HL-60/S4 (cell line): ENCODE results near the gene IGDCC3.

Source experiments
- in situ Hi-C: fragments of 300-500 bp; cut with MboI; formaldehyde crosslinking; loops from 2 replicates; pipeline ENCODE4 v1.14.3; 2022; ENCODE audit warnings: low sequenced_read_pairs

IGDCC3 gene

DNA sequence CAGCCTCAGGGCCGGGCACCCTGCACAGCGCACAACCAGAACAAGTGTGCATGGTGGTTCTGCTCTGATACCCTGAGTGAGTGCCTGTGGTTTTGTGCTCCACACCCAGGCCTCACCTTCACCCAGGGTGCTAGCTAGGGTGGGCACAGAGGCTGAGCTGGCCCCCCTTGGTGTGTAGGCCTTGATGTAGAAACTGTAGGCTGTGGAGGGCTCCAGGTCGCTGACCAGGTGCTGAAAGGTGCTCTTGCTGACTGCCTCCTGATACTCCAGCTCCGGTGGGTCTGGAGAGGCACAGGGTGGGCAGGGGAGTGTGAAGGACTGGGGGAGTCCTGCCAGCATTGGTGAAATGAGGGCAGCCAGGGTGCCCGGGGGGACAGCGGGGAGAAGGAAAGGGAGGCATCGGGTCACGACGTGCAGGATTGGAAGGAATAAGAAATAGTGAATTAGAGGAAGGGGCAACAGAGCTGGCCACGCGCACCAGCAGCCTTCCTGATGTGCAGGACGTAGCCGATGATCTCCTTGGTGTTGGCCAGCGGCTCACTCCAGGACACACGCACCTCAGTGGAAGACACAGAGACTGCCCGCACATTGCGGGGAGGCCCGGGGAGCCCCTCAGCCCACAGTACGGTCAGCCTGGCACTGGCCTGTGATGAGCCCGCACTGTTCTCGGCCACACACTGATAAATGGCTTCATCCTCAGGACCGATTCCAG lies 46.7 kb downstream of the IGDCC3 start:
- in situ Hi-C loops, result no loop called here

DNA sequence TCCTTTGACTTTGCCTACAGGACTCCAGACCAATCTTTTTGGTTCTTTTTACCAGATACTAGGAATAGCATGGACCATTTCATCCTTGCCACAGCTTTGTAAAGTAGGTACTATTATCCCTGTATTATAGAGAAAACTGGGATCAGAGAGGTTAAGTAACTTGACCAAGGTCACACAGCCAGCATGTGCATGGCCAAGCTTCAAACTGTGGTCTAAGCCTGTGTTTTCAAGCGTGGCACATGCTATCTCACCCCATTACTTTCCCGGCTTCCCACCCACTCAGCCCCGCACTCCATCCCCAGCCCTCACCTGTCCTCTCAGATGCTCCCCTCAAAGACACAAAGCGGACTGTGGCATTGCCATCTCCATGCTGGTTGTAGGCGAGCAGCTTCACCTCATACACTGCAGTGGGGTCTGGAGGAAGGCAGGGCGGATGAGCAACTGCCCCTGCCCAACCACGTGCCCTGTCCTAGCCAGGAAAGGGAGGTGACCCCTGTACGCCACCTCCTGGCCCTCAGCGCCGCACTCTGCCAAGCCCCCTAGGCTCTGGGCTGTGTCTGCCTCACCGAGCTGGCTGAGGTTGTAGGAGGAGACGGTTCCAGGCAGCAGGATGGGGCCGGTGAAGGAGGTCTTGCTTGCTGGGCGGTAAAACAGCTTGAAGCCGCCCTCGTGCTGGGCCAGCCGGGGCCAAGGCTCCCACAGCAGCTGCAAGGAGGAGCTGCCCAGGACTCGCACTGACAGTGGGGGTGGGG lies 47.6 kb downstream of the IGDCC3 start:
- in situ Hi-C loops, result no loop called here

GRCh38 chr15:65329288-65329983 lies 48.4 kb downstream of the IGDCC3 start:
- in situ Hi-C loops, result no loop called here

GRCh38 chr15:65328506-65329287 lies 49.1 kb downstream of the IGDCC3 start:
- in situ Hi-C loops, result no loop called here

GRCh38 chr15:65327651-65328393 lies 50.0 kb downstream of the IGDCC3 start:
- in situ Hi-C loops, result no loop called here

- in situ Hi-C loops, result no loop called here
Measured at GRCh38 chr15:65326818-65327217, 51.0 kb downstream of the IGDCC3 start.

GRCh38 chr15:65326117-65326526 lies 51.7 kb downstream of the IGDCC3 start:
- in situ Hi-C loops, result no loop called here

- in situ Hi-C loops, result no loop called here
Measured at GRCh38 chr15:65323071-65323511, 54.7 kb downstream of the IGDCC3 start.

GRCh38 chr15:65318870-65319356 lies 58.9 kb downstream of the IGDCC3 start:
- in situ Hi-C loops, result loop anchor here (10.0 kb wide), 1 partner anchor 66 kb away; no protein-coding TSS in a partner anchor

GRCh38 chr15:65312400-65312916 lies 65.3 kb downstream of the IGDCC3 start:
- in situ Hi-C loops, result loop anchor here (10.0 kb wide), 1 partner anchor 72 kb away; no protein-coding TSS in a partner anchor

DNA sequence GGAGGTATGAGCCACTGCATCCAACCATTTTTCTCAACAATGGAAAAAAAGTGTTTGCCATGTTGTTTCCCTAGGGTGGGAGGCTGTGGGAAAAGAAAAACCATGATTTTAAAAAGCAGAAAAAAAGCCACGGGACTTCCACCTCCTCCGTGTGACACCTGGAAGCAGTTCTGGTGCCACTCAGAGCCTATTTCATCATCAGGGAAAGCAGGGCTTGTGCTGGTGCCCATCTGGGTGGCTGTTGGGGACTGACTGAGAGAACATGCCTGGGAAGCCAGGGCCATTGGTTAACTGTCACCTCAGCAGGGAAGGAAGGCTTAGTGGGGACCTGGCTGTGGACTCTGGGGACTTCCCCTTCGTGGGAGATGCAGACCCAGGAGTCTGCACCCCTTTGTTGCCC lies 66.0 kb downstream of the IGDCC3 start:
- in situ Hi-C loops, result loop anchor here (10.0 kb wide), 1 partner anchor 73 kb away; no protein-coding TSS in a partner anchor

- in situ Hi-C loops, result loop anchor here (10.0 kb wide), 1 partner anchor 74 kb away; no protein-coding TSS in a partner anchor
Measured at GRCh38 chr15:65310431-65311137, 67.2 kb downstream of the IGDCC3 start.

DNA sequence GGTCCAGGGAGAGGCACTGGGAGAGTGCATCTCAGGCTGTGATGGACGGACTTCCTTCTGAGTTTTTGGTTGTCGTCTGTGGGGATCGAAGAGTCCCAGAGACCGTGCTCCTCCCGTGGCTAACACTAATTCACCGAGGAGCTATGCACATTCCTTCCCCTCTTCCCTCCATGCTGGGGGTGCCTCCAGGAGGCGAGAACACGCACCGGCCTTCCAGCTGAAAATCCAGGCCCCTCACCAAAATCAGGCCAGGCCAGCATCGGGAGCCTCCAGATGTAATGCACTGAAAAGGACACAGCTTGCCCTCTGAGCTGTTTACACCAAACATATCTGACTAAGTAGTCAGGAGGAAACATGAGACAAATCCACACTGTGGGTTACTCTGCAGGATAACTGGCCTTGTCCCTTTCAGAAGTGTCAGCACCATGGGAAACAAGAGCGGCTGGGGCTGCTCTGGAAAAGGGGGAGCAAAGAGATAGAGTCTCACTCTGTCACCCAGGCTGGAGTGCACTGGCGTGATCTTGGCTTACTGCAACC lies 67.9 kb downstream of the IGDCC3 start:
- in situ Hi-C loops, result loop anchor here (10.0 kb wide), 1 partner anchor 75 kb away; no protein-coding TSS in a partner anchor

GRCh38 chr15:65307978-65308377 lies 69.8 kb downstream of the IGDCC3 start:
- in situ Hi-C loops, result no loop called here

DNA sequence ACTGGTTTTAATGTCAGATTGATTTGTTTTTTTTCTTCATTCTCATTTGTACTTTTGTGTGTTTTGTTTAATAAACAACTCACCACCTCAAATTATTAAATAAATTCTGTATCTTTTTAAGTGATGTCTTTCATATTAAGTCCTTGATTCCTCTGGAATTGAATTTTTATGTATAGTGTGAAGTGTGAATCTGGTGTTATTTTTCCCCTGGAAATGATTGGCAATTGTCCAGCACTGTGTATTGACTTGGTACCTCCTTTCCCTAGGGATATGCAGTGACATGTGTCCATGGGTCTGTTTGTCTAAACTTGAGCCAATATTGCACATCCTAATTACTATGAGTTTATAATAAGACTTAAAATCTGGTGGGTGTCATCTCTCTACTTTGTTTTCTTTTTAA lies 71.3 kb downstream of the IGDCC3 start:
- in situ Hi-C loops, result no loop called here

GRCh38 chr15:65305776-65306175 lies 72.0 kb downstream of the IGDCC3 start:
- in situ Hi-C loops, result no loop called here

GRCh38 chr15:65305150-65305758 lies 72.5 kb downstream of the IGDCC3 start:
- in situ Hi-C loops, result no loop called here
